ENCODE results near the gene SEC23A. TPM values are rescaled to one million over a fixed set of nuclear protein-coding genes. Genes with fewer than 3 reads are reported as not detected.

Gene SEC23A
- total and polyA plus RNA-seq, 5 experiments from 2014 or later: 21.0 to 53.7 (median 28.5) TPM

- POLR2A ChIA-PET: no interaction called here
- Mint-ChIP-seq H3K9me3 (no peaks in the 10 kb centered on the region), H3K36me3 (peaks cover 0 to 40% (median 16%) of the 10 kb centered on the region in 3 donors), H3K27me3 (no peaks in the 10 kb centered on the region), H3K4me1 (peaks cover 0 to 11% (median 8%) of the 10 kb centered on the region in 4 donors), H3K27ac (no peak overlapping the region), H3K4me3 (no peak overlapping the region)
- DNase-seq (no peak), ATAC-seq (no peak)
Measured at GRCh38 chr14:39040529-39040928, 62.5 kb downstream of the SEC23A start.

GRCh38 chr14:39038542-39038941 lies 64.5 kb downstream of the SEC23A start:
- POLR2A ChIA-PET: no interaction called here
- H3K27me3 Mint-ChIP-seq: no peaks in the 10 kb centered on the region

GRCh38 chr14:39036760-39037159 lies 66.3 kb downstream of the SEC23A start:
- DNase-seq (no peak), ATAC-seq (no peak)
- no peak overlapping the region for H3K27ac Mint-ChIP-seq
- H3K9me3 Mint-ChIP-seq: no peaks in the 10 kb centered on the region
- H3K36me3 Mint-ChIP-seq: peaks cover 0 to 30% (median 13%) of the 10 kb centered on the region in 3 donors
- POLR2A ChIA-PET: no interaction called here
- H3K4me3 Mint-ChIP-seq: no peak overlapping the region
- H3K4me1 Mint-ChIP-seq: peaks cover 0 to 11% (median 7%) of the 10 kb centered on the region in 4 donors
- no peaks in the 10 kb centered on the region for H3K27me3 Mint-ChIP-seq

More at GRCh38 chr14:39038542-39038941, 64.5 kb downstream of the SEC23A start:
- ATAC-seq (no peak), DNase-seq (no peak)
- H3K36me3 Mint-ChIP-seq: peaks cover 0 to 29% (median 13%) of the 10 kb centered on the region in 3 donors
- H3K4me1 Mint-ChIP-seq: peaks cover 0 to 11% (median 9%) of the 10 kb centered on the region in 4 donors
- no peak overlapping the region for H3K4me3 Mint-ChIP-seq
- no peaks in the 10 kb centered on the region for H3K9me3 Mint-ChIP-seq
- peak overlapping the region in 2 of 10 donors; percentile 28 to 58 for H3K27ac Mint-ChIP-seq

GRCh38 chr14:39035336-39035735 lies 67.7 kb downstream of the SEC23A start:
- H3K27ac Mint-ChIP-seq: peak overlapping the region in 4 of 10 donors; percentile 6 to 54 (median 32)
- no peaks in the 10 kb centered on the region for H3K27me3 Mint-ChIP-seq
- ATAC-seq (no peak), DNase-seq (no peak)
- POLR2A ChIA-PET: no interaction called here
- H3K36me3 Mint-ChIP-seq: peaks cover 0 to 37% (median 14%) of the 10 kb centered on the region in 3 donors
- no peaks in the 10 kb centered on the region for H3K9me3 Mint-ChIP-seq
- no peak overlapping the region for H3K4me3 Mint-ChIP-seq
- peaks cover 0 to 11% (median 6%) of the 10 kb centered on the region in 4 donors for H3K4me1 Mint-ChIP-seq

- no peak for ATAC-seq
- H3K27ac Mint-ChIP-seq: peak overlapping the region in 2 of 10 donors; percentile 3 to 67
- DNase-seq: no peak
- no peaks in the 10 kb centered on the region for H3K9me3 Mint-ChIP-seq
- POLR2A ChIA-PET: no interaction called here
- H3K4me3 Mint-ChIP-seq: no peak overlapping the region
- peaks cover 0 to 42% (median 17%) of the 10 kb centered on the region in 3 donors for H3K36me3 Mint-ChIP-seq
- H3K4me1 Mint-ChIP-seq: peaks cover 0 to 11% (median 6%) of the 10 kb centered on the region in 4 donors
- no peaks in the 10 kb centered on the region for H3K27me3 Mint-ChIP-seq
Measured at GRCh38 chr14:39034481-39035296, 68.3 kb downstream of the SEC23A start.

GRCh38 chr14:39033371-39033770 lies 69.7 kb downstream of the SEC23A start:
- Mint-ChIP-seq H3K36me3 (peaks cover 0 to 49% (median 12%) of the 10 kb centered on the region in 3 donors), H3K27me3 (no peaks in the 10 kb centered on the region)
- POLR2A ChIA-PET: no interaction called here

GRCh38 chr14:39030209-39030608 lies 72.8 kb downstream of the SEC23A start:
- POLR2A ChIA-PET: no interaction called here
- no peak for DNase-seq
- Mint-ChIP-seq H3K27me3 (no peaks in the 10 kb centered on the region), H3K27ac (peak overlapping the region in 2 of 10 donors; percentile 42 to 51), H3K4me1 (peaks cover 0 to 11% (median 2%) of the 10 kb centered on the region in 4 donors), H3K36me3 (peaks cover 0 to 52% (median 12%) of the 10 kb centered on the region in 3 donors), H3K4me3 (no peak overlapping the region), H3K9me3 (no peaks in the 10 kb centered on the region)
- ATAC-seq: no peak

More at GRCh38 chr14:39033371-39033770, 69.7 kb downstream of the SEC23A start:
- Mint-ChIP-seq H3K4me1 (peaks cover 0 to 11% (median 2%) of the 10 kb centered on the region in 4 donors), H3K4me3 (no peak overlapping the region), H3K27ac (peak overlapping the region in 1 of 10 donors; percentile 0), H3K9me3 (no peaks in the 10 kb centered on the region)
- ATAC-seq (no peak), DNase-seq (no peak)

GRCh38 chr14:39029789-39030188 lies 73.2 kb downstream of the SEC23A start:
- POLR2A ChIA-PET: no interaction called here
- DNase-seq (no peak), ATAC-seq (no peak)
- Mint-ChIP-seq H3K4me1 (peaks cover 0 to 11% (median 2%) of the 10 kb centered on the region in 4 donors), H3K4me3 (no peak overlapping the region), H3K27me3 (no peaks in the 10 kb centered on the region), H3K27ac (peak overlapping the region in 2 of 10 donors; percentile 51), H3K9me3 (no peaks in the 10 kb centered on the region), H3K36me3 (peaks cover 0 to 52% (median 12%) of the 10 kb centered on the region in 3 donors)

GRCh38 chr14:39028620-39029019 lies 74.4 kb downstream of the SEC23A start:
- no peak overlapping the region for H3K27ac Mint-ChIP-seq
- no peak for ATAC-seq
- H3K36me3 Mint-ChIP-seq: peaks cover 0 to 45% (median 12%) of the 10 kb centered on the region in 3 donors
- no peak for DNase-seq
- H3K27me3 Mint-ChIP-seq: no peaks in the 10 kb centered on the region
- H3K4me1 Mint-ChIP-seq: peaks cover 0 to 11% (median 2%) of the 10 kb centered on the region in 4 donors
- POLR2A ChIA-PET: no interaction called here
- H3K9me3 Mint-ChIP-seq: no peaks in the 10 kb centered on the region
- H3K4me3 Mint-ChIP-seq: no peak overlapping the region

GRCh38 chr14:39025810-39026627 lies 77.0 kb downstream of the SEC23A start:
- Mint-ChIP-seq H3K9me3 (no peaks in the 10 kb centered on the region), H3K4me1 (peaks cover 0 to 11% (median 2%) of the 10 kb centered on the region in 4 donors), H3K4me3 (no peak overlapping the region), H3K36me3 (peaks cover 0 to 23% (median 12%) of the 10 kb centered on the region in 3 donors), H3K27ac (peak overlapping the region in 1 of 10 donors; percentile 81), H3K27me3 (no peaks in the 10 kb centered on the region)
- ATAC-seq: no peak
- POLR2A ChIA-PET: no interaction called here
- no peak for DNase-seq

- POLR2A ChIA-PET: no interaction called here
- no peak for ATAC-seq
Measured at GRCh38 chr14:39025250-39025809, 77.7 kb downstream of the SEC23A start.

GRCh38 chr14:39023939-39024871 lies 78.8 kb downstream of the SEC23A start:
- no peaks in the 10 kb centered on the region for H3K27me3 Mint-ChIP-seq
- no peak overlapping the region for H3K27ac Mint-ChIP-seq
- H3K4me3 Mint-ChIP-seq: no peak overlapping the region
- peaks cover 0 to 9% (median 2%) of the 10 kb centered on the region in 3 donors for H3K36me3 Mint-ChIP-seq
- H3K9me3 Mint-ChIP-seq: no peaks in the 10 kb centered on the region
- peaks cover 0 to 7% (median under 1%) of the 10 kb centered on the region in 4 donors for H3K4me1 Mint-ChIP-seq
- DNase-seq (no peak), ATAC-seq (no peak)
- POLR2A ChIA-PET: no interaction called here

More at GRCh38 chr14:39025250-39025809, 77.7 kb downstream of the SEC23A start:
- H3K27ac Mint-ChIP-seq: no peak overlapping the region
- H3K36me3 Mint-ChIP-seq: peaks cover 0 to 17% (median 8%) of the 10 kb centered on the region in 3 donors
- H3K4me1 Mint-ChIP-seq: peaks cover 0 to 11% (median 2%) of the 10 kb centered on the region in 4 donors
- H3K9me3 Mint-ChIP-seq: no peaks in the 10 kb centered on the region
- DNase-seq: no peak
- H3K27me3 Mint-ChIP-seq: no peaks in the 10 kb centered on the region
- no peak overlapping the region for H3K4me3 Mint-ChIP-seq

All from naive thymus-derived CD8-positive, alpha-beta T cell (primary cell).